ENCODE measurements around the gene ZNF587B. TPM values are rescaled to one million over a fixed set of nuclear protein-coding genes. Genes with fewer than 3 reads are reported as not detected.

Gene ZNF587B
- total RNA-seq, 1 experiment from 2014 or later = 43.2 TPM

GRCh38 chr19:57830071-57830602, at the start of gene ZNF587B (continued):
- TF ChIP-seq ZNF281 (CRISPR knock-in tag; IDR thresholded peaks at IDR 0.05) = no peak

GRCh38 chr19:57786286-57786685, 43.8 kb upstream of the ZNF587B start:
- TF ChIP-seq ZNF232 (CRISPR knock-in tag; IDR thresholded peaks at IDR 0.05) (no peak), ZNF671 (CRISPR knock-in tag; IDR thresholded peaks at IDR 0.05) (no peak), ZNF425 (CRISPR knock-in tag; conservative IDR thresholded peaks at IDR 0.05) (no peak), CREM (CRISPR knock-in tag; IDR thresholded peaks at IDR 0.05) (no peak), SP1 (CRISPR knock-in tag; conservative IDR thresholded peaks at IDR 0.05) (no peak), ARID4B (CRISPR knock-in tag; IDR thresholded peaks at IDR 0.05; ENCODE audit: borderline replicate concordance) (no peak), TEAD4 (CRISPR knock-in tag; IDR thresholded peaks at IDR 0.05) (no peak), OVOL2 (CRISPR knock-in tag; IDR thresholded peaks at IDR 0.05; ENCODE audit: borderline replicate concordance) (no peak), AFF4 (CRISPR knock-in tag; IDR thresholded peaks at IDR 0.05; ENCODE audit: borderline replicate concordance) (no peak), ATF2 (CRISPR knock-in tag; IDR thresholded peaks at IDR 0.05; ENCODE audit: borderline replicate concordance, low read depth) (no peak), ELF4 (CRISPR knock-in tag; IDR thresholded peaks at IDR 0.05; ENCODE audit: low read depth) (no peak), SMAD4 (CRISPR knock-in tag; IDR thresholded peaks at IDR 0.05) (no peak), TCF7 (CRISPR knock-in tag; IDR thresholded peaks at IDR 0.05; ENCODE audit: low read depth) (no peak), NFYB (CRISPR knock-in tag; conservative IDR thresholded peaks at IDR 0.05; ENCODE audit: low read depth) (no peak), NFE2L1 (CRISPR knock-in tag; IDR thresholded peaks at IDR 0.05) (no peak)
- TF ChIP-seq, protein P1, sequence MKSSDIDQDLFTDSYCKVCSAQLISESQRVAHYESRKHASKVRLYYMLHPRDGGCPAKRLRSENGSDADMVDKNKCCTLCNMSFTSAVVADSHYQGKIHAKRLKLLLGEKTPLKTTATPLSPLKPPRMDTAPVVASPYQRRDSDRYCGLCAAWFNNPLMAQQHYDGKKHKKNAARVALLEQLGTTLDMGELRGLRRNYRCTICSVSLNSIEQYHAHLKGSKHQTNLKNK (CRISPR knock-in tag; IDR thresholded peaks at IDR 0.05) = no peak
- TF ChIP-seq, protein P2, sequence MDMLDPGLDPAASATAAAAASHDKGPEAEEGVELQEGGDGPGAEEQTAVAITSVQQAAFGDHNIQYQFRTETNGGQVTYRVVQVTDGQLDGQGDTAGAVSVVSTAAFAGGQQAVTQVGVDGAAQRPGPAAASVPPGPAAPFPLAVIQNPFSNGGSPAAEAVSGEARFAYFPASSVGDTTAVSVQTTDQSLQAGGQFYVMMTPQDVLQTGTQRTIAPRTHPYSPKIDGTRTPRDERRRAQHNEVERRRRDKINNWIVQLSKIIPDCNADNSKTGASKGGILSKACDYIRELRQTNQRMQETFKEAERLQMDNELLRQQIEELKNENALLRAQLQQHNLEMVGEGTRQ (CRISPR knock-in tag; IDR thresholded peaks at IDR 0.05) = no peak
- CTCF ChIA-PET = no interaction called here
- peaks cover 28% of the 10 kb centered on the region for H3K36me3 Mint-ChIP-seq
- peaks cover 12% of the 10 kb centered on the region for H3K4me1 Mint-ChIP-seq
- DNase-seq (ENCODE audit: low spot score) (no peak), ATAC-seq (peak; percentile 26; the same call in 1 of the 2 replicates)
- no peaks in the 10 kb centered on the region for H3K27me3 Mint-ChIP-seq (ENCODE audit: low read depth)
- H3K9me3 Mint-ChIP-seq = no peaks in the 10 kb centered on the region
- H3K27ac Mint-ChIP-seq = peak overlapping the region; percentile 69
- no peak overlapping the region for H3K4me3 Mint-ChIP-seq
- POLR2A ChIA-PET = interaction anchor here (1.9 kb wide), 1 partner anchor 17 kb away, joined by 4 read pairs; the partner anchor contains the start of gene ZNF586

Data from WTC11 (cell line).